HepG2 (cell line): ENCODE results near the gene NEDD8. TPM values are rescaled to one million over a fixed set of nuclear protein-coding genes. Genes with fewer than 3 reads are reported as not detected.

Source experiments
- DNMT3B ChIP-seq: conservative IDR thresholded peaks from 2 replicates; pipeline ENCODE4 v1.6.1; 2016; ENCODE audit warnings: missing biosample characterization, control low read depth
- EZH2 ChIP-seq: conservative IDR thresholded peaks from 2 replicates; pipeline ENCODE4 v1.6.1; 2012; ENCODE audit warnings: mild to moderate bottlenecking, low read depth, low read length, moderate library complexity
- HDAC2 ChIP-seq: sonication (generic); formaldehyde crosslinking; IDR thresholded peaks from 2 replicates; pipeline ENCODE4 v1.4.0; 2020; ENCODE audit warnings: missing genetic modification reagents
- HES4 ChIP-seq: sonication (generic); formaldehyde crosslinking; IDR thresholded peaks from 2 replicates; pipeline ENCODE4 v1.9.0; 2021; ENCODE audit warnings: mild to moderate bottlenecking, missing genetic modification reagents, borderline replicate concordance
- HOMEZ ChIP-seq: IDR thresholded peaks from 2 replicates; pipeline ENCODE4 v1.6.1; 2016; ENCODE audit warnings: low read depth
- POLR2AphosphoS2 ChIP-seq: IDR thresholded peaks from 2 replicates; pipeline ENCODE4 v1.6.1; 2011; ENCODE audit warnings: low read depth, low read length, improper control_type of control experiment
- RAD21 ChIP-seq: fragments of 450-650 bp; formaldehyde crosslinking; IDR thresholded peaks from 2 replicates; pipeline ENCODE4 v1.5.0; 2020; ENCODE audit warnings: mild to moderate bottlenecking
- SATB2 ChIP-seq: sonication (generic); formaldehyde crosslinking; IDR thresholded peaks from 2 replicates; pipeline ENCODE4 v1.5.0; 2020; ENCODE audit warnings: missing genetic modification reagents
- TEAD3 ChIP-seq: optimal IDR thresholded peaks from 2 replicates; pipeline ENCODE3; 2016; ENCODE audit warnings: borderline replicate concordance
- ZBTB39 ChIP-seq: sonication (generic); formaldehyde crosslinking; IDR thresholded peaks from 2 replicates; pipeline ENCODE4 v1.5.0; 2020; ENCODE audit warnings: missing genetic modification reagents
- ZFYVE20 ChIP-seq: sonication (generic); formaldehyde crosslinking; IDR thresholded peaks from 2 replicates; pipeline ENCODE4 v1.8.0; 2023; ENCODE audit warnings: low read depth, mild to moderate bottlenecking, moderate library complexity, missing genetic modification reagents, borderline replicate concordance
- ZNF10 ChIP-seq: sonication (generic); formaldehyde crosslinking; IDR thresholded peaks from 2 replicates; pipeline ENCODE4 v1.4.0; 2020; ENCODE audit warnings: mild to moderate bottlenecking, low read depth, missing genetic modification reagents, borderline replicate concordance
- ZNF274 ChIP-seq: sonication (generic); formaldehyde crosslinking; IDR thresholded peaks from 2 replicates; pipeline ENCODE4 v1.5.1; 2020; ENCODE audit warnings: mild to moderate bottlenecking, missing genetic modification reagents
- ZNF546 ChIP-seq: sonication (generic); formaldehyde crosslinking; conservative IDR thresholded peaks from 2 replicates; pipeline ENCODE4 v1.8.1; 2023; ENCODE audit warnings: mild to moderate bottlenecking, missing genetic modification reagents
- ZNF619 ChIP-seq: sonication (generic); formaldehyde crosslinking; IDR thresholded peaks from 2 replicates; pipeline ENCODE4 v1.4.0; 2020; ENCODE audit warnings: mild to moderate bottlenecking, missing genetic modification reagents
- ZNF652 ChIP-seq: IDR thresholded peaks from 2 replicates; pipeline ENCODE4 v1.6.1; 2016; ENCODE audit warnings: low read depth, borderline replicate concordance
- ZNF75D ChIP-seq: sonication (generic); formaldehyde crosslinking; IDR thresholded peaks from 2 replicates; pipeline ENCODE4 v1.8.1; 2023; ENCODE audit warnings: missing genetic modification reagents, mild to moderate bottlenecking, borderline replicate concordance
- ZNF775 ChIP-seq: sonication (generic); formaldehyde crosslinking; IDR thresholded peaks from 2 replicates; pipeline ENCODE4 v1.4.0; 2020; ENCODE audit warnings: missing genetic modification reagents, mild to moderate bottlenecking, moderate library complexity, borderline replicate concordance
- polyA plus RNA-seq, 8 experiments: library from polyadenylated mRNA; depleted of rRNA in 3 of 8; stranded (reverse) in 7 of 8; unstranded in 1 of 8; fragments of >200 nt; fragmentation: Illumina TruSeq in 4 of 8; extraction: Trizol in 4 of 8; gene quantifications; 2 replicates each; pipeline versions ENCODE4 v1.2.1 to v1.2.3, GENCODE V29; 2011 to 2016; ENCODE audit warnings: low read depth in 4 of 8, missing spikeins in 1 of 8, mixed read lengths in 1 of 8; ENCODE audit not compliant: insufficient read depth in 1 of 8
- total RNA-seq, 5 experiments: library from RNA; depleted of rRNA; stranded (reverse); fragments of >200 nt; fragmentation: Illumina TruSeq; extraction: Trizol; gene quantifications; 2 replicates each; pipeline ENCODE4 v1.2.3, GENCODE V29; 2016; ENCODE audit warnings: low read depth in 1 of 5
- TF ChIP-seq, protein P1 (sequence below): sonication (generic); formaldehyde crosslinking; IDR thresholded peaks from 2 replicates; pipeline ENCODE4 v1.8.0; 2022; ENCODE audit warnings: mild to moderate bottlenecking, missing genetic modification reagents; ENCODE audit not compliant: insufficient replicate concordance
- TF ChIP-seq, protein P2 (sequence below): sonication (generic); formaldehyde crosslinking; IDR thresholded peaks from 2 replicates; pipeline ENCODE4 v1.5.1; 2020; ENCODE audit warnings: mild to moderate bottlenecking, moderate library complexity, missing genetic modification reagents
- TF ChIP-seq, protein P3 (sequence below): sonication (generic); formaldehyde crosslinking; IDR thresholded peaks from 2 replicates; pipeline ENCODE4 v1.8.0; 2022; ENCODE audit warnings: missing genetic modification reagents, mild to moderate bottlenecking, moderate library complexity, borderline replicate concordance
- TF ChIP-seq, protein P4 (sequence below): sonication (generic); formaldehyde crosslinking; IDR thresholded peaks from 2 replicates; pipeline ENCODE4 v1.4.0; 2020; ENCODE audit warnings: missing genetic modification reagents

Gene NEDD8
- total and polyA plus RNA-seq, 2 of the 13 experiments (the other 11 are each of a cell fraction or from before 2014, with no cell fraction given) = 535 to 713 TPM

DNA sequence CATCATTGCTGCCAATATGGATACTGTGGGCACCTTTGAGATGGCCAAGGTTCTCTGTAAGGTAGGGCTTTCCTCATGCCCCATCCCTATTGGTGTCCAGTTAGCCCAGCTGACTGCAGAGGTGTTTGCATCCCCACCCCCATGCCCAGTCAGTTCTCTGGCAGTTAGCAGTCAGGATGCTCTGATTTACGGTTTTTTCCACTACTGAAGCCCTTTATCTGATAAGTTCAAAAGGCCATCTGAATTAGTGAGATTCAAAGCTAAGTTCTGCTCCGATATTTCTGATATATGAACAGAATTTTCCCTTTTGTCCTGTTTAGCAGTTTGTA, 1.3 kb upstream of the NEDD8 start (continued):
- TF ChIP-seq ZBTB39 (CRISPR knock-in tag) (no peak), DNMT3B (CRISPR knock-in tag) (no peak), EZH2 (no peak), ZNF775 (CRISPR knock-in tag) (no peak), POLR2AphosphoS2 (no peak), TEAD3 (CRISPR knock-in tag) (peak; percentile 44), ZNF75D (CRISPR knock-in tag) (no peak), ZNF652 (CRISPR knock-in tag) (no peak), HDAC2 (CRISPR knock-in tag) (peak; percentile 23; the same call in 1 of the 2 replicates), ZNF10 (CRISPR knock-in tag) (no peak), HOMEZ (CRISPR knock-in tag) (no peak), ZFYVE20 (CRISPR knock-in tag) (0 out of 2 replicates have a peak, but pooled peaks have one; percentile 44), ZNF619 (CRISPR knock-in tag) (no peak), ZNF546 (CRISPR knock-in tag) (no peak), HES4 (CRISPR knock-in tag) (no peak), SATB2 (CRISPR knock-in tag) (no peak), ZNF274 (CRISPR knock-in tag) (no peak), RAD21 (CRISPR knock-in tag) (peak; percentile 13; the same call in 1 of the 2 replicates)
- TF ChIP-seq, protein P1, sequence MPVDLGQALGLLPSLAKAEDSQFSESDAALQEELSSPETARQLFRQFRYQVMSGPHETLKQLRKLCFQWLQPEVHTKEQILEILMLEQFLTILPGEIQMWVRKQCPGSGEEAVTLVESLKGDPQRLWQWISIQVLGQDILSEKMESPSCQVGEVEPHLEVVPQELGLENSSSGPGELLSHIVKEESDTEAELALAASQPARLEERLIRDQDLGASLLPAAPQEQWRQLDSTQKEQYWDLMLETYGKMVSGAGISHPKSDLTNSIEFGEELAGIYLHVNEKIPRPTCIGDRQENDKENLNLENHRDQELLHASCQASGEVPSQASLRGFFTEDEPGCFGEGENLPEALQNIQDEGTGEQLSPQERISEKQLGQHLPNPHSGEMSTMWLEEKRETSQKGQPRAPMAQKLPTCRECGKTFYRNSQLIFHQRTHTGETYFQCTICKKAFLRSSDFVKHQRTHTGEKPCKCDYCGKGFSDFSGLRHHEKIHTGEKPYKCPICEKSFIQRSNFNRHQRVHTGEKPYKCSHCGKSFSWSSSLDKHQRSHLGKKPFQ (CRISPR knock-in tag) = no peak
- TF ChIP-seq, protein P2, sequence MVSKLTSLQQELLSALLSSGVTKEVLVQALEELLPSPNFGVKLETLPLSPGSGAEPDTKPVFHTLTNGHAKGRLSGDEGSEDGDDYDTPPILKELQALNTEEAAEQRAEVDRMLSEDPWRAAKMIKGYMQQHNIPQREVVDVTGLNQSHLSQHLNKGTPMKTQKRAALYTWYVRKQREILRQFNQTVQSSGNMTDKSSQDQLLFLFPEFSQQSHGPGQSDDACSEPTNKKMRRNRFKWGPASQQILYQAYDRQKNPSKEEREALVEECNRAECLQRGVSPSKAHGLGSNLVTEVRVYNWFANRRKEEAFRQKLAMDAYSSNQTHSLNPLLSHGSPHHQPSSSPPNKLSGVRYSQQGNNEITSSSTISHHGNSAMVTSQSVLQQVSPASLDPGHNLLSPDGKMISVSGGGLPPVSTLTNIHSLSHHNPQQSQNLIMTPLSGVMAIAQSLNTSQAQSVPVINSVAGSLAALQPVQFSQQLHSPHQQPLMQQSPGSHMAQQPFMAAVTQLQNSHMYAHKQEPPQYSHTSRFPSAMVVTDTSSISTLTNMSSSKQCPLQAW (CRISPR knock-in tag) = no peak
- TF ChIP-seq, protein P3, sequence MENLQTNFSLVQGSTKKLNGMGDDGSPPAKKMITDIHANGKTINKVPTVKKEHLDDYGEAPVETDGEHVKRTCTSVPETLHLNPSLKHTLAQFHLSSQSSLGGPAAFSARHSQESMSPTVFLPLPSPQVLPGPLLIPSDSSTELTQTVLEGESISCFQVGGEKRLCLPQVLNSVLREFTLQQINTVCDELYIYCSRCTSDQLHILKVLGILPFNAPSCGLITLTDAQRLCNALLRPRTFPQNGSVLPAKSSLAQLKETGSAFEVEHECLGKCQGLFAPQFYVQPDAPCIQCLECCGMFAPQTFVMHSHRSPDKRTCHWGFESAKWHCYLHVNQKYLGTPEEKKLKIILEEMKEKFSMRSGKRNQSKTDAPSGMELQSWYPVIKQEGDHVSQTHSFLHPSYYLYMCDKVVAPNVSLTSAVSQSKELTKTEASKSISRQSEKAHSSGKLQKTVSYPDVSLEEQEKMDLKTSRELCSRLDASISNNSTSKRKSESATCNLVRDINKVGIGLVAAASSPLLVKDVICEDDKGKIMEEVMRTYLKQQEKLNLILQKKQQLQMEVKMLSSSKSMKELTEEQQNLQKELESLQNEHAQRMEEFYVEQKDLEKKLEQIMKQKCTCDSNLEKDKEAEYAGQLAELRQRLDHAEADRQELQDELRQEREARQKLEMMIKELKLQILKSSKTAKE (CRISPR knock-in tag) = no peak
- TF ChIP-seq, protein P4, sequence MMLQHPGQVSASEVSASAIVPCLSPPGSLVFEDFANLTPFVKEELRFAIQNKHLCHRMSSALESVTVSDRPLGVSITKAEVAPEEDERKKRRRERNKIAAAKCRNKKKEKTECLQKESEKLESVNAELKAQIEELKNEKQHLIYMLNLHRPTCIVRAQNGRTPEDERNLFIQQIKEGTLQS = 0 out of 2 replicates have a peak, but pooled peaks have one; percentile 35
